ENCODE results near the gene CDYL. TPM values are rescaled to one million over a fixed set of nuclear protein-coding genes. Genes with fewer than 3 reads are reported as not detected.

The CDYL gene
- polyA plus RNA-seq, 1 of the 3 experiments (the other 2 are of a cell fraction) = 13.3 TPM

DNA sequence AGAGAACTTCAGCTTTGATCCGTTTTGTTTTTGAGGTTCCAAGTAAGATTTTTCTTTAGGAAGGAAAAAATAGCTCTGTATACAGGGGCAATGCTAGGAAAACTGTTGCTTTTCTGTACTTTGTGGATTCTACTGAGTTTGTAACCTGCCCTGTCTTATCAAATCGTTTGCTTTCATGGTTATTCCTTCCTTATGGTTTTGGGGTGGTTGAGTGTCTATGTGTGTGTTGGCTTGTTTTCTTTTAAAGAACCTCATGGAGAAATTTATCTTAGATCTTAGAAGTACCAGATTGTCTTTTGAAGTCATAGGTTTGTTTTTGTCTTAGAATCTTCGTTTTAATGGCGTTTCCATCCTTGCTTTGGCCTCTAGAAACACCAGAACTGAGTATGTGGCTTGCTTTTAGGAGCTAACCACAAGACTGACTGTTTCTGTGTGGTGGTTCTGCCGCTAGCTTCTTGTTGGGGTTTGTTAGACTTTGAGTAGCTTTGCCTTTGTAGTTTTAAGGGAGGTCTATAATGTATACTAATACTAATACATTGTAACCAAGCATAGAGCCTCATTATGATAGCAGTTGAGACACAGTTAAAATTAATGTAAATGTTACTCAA is 140.9 kb downstream of the CDYL start:
- no peak overlapping the region for H3K4me2 ChIP-seq
- no peaks in the 10 kb centered on the region for H3K9me2 ChIP-seq
- no peaks in the 10 kb centered on the region for H3K9me3 ChIP-seq
- no peak overlapping the region for H3K27ac ChIP-seq (ENCODE audit: low read depth in 2 of 2, low read length in 1 of 2)
- DNase-seq = no peak
- H2AFZ ChIP-seq (ENCODE audit: low read depth) = no peak overlapping the region
- TF ChIP-seq, protein P1, sequence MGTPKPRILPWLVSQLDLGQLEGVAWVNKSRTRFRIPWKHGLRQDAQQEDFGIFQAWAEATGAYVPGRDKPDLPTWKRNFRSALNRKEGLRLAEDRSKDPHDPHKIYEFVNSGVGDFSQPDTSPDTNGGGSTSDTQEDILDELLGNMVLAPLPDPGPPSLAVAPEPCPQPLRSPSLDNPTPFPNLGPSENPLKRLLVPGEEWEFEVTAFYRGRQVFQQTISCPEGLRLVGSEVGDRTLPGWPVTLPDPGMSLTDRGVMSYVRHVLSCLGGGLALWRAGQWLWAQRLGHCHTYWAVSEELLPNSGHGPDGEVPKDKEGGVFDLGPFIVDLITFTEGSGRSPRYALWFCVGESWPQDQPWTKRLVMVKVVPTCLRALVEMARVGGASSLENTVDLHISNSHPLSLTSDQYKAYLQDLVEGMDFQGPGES (IDR thresholded peaks at IDR 0.05; ENCODE audit: low read depth, low read length) = no peak
- TF ChIP-seq, protein P2, sequence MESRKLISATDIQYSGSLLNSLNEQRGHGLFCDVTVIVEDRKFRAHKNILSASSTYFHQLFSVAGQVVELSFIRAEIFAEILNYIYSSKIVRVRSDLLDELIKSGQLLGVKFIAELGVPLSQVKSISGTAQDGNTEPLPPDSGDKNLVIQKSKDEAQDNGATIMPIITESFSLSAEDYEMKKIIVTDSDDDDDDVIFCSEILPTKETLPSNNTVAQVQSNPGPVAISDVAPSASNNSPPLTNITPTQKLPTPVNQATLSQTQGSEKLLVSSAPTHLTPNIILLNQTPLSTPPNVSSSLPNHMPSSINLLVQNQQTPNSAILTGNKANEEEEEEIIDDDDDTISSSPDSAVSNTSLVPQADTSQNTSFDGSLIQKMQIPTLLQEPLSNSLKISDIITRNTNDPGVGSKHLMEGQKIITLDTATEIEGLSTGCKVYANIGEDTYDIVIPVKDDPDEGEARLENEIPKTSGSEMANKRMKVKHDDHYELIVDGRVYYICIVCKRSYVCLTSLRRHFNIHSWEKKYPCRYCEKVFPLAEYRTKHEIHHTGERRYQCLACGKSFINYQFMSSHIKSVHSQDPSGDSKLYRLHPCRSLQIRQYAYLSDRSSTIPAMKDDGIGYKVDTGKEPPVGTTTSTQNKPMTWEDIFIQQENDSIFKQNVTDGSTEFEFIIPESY (IDR thresholded peaks at IDR 0.05; ENCODE audit: borderline replicate concordance, low read depth) = no peak
- TF ChIP-seq GABPA (IDR thresholded peaks at IDR 0.05; ENCODE audit: low read depth) (no peak), FOSL2 (IDR thresholded peaks at IDR 0.05; ENCODE audit: borderline replicate concordance, low read depth) (no peak), TEAD4 (IDR thresholded peaks at IDR 0.05; ENCODE audit: borderline replicate concordance, insufficient read depth) (no peak), FOXJ3 (CRISPR knock-in tag; IDR thresholded peaks at IDR 0.05) (no peak), SIN3A (IDR thresholded peaks at IDR 0.05; ENCODE audit: borderline replicate concordance, low read depth, low read length) (no peak), EZH2phosphoT487 (IDR thresholded peaks at IDR 0.05; ENCODE audit: borderline replicate concordance, low read depth) (no peak), FOXM1 (IDR thresholded peaks at IDR 0.05; ENCODE audit: low read depth) (no peak), TAF1 (IDR thresholded peaks at IDR 0.05; ENCODE audit: borderline replicate concordance, low read depth, low read length) (no peak), RAD21 (IDR thresholded peaks at IDR 0.05; ENCODE audit: low read length) (no peak), RXRA (IDR thresholded peaks at IDR 0.05; ENCODE audit: borderline replicate concordance, low read depth) (no peak), MEF2A (IDR thresholded peaks at IDR 0.05; ENCODE audit: borderline replicate concordance, low read depth) (no peak), JUND (IDR thresholded peaks at IDR 0.05) (no peak)
- TF ChIP-seq, protein P3, sequence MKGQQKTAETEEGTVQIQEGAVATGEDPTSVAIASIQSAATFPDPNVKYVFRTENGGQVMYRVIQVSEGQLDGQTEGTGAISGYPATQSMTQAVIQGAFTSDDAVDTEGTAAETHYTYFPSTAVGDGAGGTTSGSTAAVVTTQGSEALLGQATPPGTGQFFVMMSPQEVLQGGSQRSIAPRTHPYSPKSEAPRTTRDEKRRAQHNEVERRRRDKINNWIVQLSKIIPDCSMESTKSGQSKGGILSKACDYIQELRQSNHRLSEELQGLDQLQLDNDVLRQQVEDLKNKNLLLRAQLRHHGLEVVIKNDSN (IDR thresholded peaks at IDR 0.05; ENCODE audit: borderline replicate concordance, low read depth) = no peak
- TF ChIP-seq, protein P4, sequence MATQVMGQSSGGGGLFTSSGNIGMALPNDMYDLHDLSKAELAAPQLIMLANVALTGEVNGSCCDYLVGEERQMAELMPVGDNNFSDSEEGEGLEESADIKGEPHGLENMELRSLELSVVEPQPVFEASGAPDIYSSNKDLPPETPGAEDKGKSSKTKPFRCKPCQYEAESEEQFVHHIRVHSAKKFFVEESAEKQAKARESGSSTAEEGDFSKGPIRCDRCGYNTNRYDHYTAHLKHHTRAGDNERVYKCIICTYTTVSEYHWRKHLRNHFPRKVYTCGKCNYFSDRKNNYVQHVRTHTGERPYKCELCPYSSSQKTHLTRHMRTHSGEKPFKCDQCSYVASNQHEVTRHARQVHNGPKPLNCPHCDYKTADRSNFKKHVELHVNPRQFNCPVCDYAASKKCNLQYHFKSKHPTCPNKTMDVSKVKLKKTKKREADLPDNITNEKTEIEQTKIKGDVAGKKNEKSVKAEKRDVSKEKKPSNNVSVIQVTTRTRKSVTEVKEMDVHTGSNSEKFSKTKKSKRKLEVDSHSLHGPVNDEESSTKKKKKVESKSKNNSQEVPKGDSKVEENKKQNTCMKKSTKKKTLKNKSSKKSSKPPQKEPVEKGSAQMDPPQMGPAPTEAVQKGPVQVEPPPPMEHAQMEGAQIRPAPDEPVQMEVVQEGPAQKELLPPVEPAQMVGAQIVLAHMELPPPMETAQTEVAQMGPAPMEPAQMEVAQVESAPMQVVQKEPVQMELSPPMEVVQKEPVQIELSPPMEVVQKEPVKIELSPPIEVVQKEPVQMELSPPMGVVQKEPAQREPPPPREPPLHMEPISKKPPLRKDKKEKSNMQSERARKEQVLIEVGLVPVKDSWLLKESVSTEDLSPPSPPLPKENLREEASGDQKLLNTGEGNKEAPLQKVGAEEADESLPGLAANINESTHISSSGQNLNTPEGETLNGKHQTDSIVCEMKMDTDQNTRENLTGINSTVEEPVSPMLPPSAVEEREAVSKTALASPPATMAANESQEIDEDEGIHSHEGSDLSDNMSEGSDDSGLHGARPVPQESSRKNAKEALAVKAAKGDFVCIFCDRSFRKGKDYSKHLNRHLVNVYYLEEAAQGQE (IDR thresholded peaks at IDR 0.05; ENCODE audit: low read depth, low read length) = no peak
- TF ChIP-seq, protein P5, sequence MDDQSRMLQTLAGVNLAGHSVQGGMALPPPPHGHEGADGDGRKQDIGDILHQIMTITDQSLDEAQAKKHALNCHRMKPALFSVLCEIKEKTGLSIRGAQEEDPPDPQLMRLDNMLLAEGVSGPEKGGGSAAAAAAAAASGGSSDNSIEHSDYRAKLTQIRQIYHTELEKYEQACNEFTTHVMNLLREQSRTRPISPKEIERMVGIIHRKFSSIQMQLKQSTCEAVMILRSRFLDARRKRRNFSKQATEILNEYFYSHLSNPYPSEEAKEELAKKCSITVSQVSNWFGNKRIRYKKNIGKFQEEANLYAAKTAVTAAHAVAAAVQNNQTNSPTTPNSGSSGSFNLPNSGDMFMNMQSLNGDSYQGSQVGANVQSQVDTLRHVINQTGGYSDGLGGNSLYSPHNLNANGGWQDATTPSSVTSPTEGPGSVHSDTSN (IDR thresholded peaks at IDR 0.05) = no peak
- WGBS (ENCODE audit: low lambda C conversion rate) = 57% methylated on average over 5 of the region's 5 CpGs
- no peaks in the 10 kb centered on the region for H4K20me1 ChIP-seq (ENCODE audit: insufficient read depth)
- H3K79me2 ChIP-seq (ENCODE audit: insufficient read depth) = peaks cover 14% of the 10 kb centered on the region
- H3K9ac ChIP-seq = no peak overlapping the region
- no peaks in the 10 kb centered on the region for H3K27me3 ChIP-seq (ENCODE audit: insufficient read depth)
- no peak overlapping the region for H3K4me3 ChIP-seq (ENCODE audit: low read depth in 2 of 2, low read length in 1 of 2)
- H3K4me1 ChIP-seq (ENCODE audit: control insufficient read depth in 1 of 2, insufficient read depth in 2 of 2, low read depth in 1 of 2, low read length in 1 of 2) = peaks cover 0 to 2% of the 10 kb centered on the region in 2 experiments; a peak in 1 of 4 replicates
- H3K36me3 ChIP-seq (replicated peaks in 1 of 2; ENCODE audit: control insufficient read depth in 1 of 2, insufficient read depth in 2 of 2, low read length in 1 of 2) = no peaks in the 10 kb centered on the region
- ChIA-PET POLR2A (no interaction called here), CTCF (interaction anchor here (0.7 to 1.7 kb wide), 3 partner anchors 9 to 692 kb away, joined by 3 read pairs; no protein-coding TSS in a partner anchor)
- no peaks in the 10 kb centered on the region for H3F3A ChIP-seq (replicated peaks; ENCODE audit: insufficient read depth)
